Activated T-cell treated with anti-CD3 and anti-CD28 coated beads for 48 hours (primary cell): ENCODE results near the gene STRA6.

Source experiments
- DNase-seq: peaks from one replicate; pipeline ENCODE4 v3.0.0-alpha.2; 2020; ENCODE audit warnings: low read depth

Gene STRA6

DNA sequence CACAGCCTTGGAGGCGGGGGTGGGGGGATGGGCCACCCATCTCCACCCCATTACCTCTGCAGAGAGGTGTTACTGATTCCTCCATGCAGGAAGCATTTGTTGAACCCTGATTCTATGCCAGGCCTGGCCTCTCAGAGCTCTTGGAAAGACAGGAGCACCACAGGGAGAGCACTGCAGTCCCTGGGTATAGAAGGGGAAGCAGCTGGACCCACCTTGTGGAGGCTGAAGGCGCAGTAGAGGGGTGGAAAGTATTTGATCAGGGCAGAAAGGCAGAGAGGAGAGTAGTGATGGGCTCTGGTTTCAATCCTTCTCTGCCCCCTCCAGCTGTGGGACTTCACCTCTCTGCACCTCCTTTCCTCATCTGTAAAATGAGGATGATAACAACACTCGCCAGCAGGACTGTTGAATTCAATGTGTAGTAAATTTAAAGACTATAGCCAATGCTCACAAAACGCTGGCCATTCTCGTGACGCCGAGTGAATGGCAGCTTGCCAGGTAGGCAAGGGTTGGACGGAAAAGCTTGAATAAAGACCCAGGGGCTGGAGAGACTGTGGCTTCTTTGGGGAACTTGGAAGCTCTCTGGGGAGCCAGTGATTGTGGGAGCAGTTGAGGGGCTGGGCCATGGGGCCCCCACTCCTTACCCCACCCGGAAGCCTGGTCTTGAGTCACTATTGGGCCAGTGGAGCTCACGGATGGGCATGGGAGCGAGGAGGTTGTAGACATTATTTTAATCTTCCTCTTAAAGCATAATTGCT is 25.6 kb upstream of the STRA6 start:
- no peak for DNase-seq

DNA sequence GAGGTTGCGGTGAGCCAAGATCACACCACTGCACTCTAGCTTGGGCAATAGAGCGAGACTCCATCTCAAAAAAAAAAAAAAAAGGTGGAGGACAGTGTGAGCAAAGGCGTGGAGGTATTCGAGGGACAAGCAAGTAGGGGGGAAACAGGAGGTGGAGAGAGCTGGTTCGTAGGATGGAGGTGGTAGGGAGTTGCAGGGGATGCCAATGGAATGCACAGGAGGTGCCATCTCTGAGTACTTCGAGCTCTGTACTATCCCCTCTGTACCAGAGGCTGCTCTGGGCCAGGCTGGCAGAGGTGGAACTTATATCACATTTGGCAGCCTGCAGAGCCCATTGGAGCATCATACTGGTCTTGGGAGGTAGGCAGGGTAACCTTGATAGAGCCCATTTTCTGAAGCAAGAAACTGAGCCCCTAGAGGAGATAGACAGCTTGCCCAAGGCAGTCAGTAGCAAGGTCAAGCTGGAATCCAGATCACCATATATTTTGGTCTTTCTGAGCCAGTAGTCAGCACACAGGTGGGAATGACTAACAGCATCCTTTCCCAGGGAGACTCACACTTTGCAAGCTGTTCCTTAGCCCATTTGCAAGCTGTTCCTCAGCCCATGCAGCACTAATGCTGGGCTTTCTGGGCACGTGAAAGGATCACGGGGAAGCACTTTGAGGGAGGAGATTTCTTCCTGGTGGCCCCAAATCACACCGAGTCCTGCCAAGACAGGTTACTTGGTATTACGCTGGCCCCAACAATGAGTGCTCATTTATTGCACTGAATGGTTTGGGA is 24.4 kb upstream of the STRA6 start:
- no peak for DNase-seq

DNA sequence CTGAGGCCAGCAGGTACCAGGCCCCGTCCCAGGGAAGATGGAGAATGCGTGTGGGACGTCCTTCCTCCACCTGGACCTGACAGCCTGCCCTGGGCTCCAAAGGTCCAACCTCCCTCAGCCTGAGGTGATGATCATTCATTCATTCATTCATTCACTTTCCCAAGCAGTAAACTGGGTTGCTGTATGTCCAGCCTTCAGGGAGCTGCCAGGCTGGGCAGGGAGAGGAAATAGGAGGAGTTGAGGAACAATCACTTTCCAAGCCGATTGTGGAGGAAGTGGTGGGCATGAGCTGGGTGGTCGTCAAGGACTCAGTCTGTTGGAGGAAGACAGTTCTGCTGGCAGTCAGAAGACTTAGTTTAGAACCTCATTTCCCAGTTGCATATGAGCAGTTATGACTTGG is 23.3 kb upstream of the STRA6 start:
- no peak for DNase-seq

DNA sequence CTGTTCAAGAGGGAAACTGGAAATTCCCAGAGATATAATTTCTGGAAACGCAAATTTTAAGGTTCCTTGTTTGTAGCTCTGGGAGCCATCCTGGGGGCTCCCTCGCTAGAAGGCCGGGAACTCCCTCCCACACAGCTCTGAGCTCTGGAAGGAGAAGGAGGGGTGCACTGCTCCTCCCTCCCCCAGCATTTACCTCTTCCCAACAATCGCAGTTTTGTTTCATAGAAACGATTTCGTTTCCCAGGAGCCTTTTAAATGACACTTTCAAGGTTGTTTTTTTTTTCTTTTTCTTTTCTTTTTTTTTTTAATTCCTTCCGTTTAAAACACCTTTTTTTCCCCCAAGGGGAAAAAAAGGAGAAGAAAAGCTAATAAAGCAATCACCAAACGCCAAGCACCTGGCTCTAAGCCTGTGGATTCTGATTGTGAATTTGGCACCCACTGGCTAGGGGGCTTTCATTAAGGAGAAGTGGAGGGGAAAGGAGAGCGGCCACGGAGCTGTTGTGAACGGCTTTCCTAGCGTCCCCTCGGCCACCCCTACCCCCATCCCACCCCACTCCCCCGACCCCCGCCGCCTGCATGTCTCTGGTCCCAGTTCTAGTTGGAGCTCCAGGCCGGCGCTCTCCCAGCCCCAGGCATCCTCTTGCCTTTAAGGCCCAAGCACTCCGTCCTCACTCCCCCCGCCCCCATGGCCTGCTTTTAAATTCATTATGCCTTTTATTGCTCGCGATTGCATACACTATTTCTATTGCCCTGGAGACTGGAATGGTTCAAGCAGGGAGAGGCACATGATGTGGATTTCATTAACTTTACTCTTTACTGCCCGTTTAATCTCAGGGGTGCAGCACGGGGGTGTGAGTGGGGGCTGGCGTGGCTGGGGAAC is 19.9 kb upstream of the STRA6 start:
- no peak for DNase-seq

DNA sequence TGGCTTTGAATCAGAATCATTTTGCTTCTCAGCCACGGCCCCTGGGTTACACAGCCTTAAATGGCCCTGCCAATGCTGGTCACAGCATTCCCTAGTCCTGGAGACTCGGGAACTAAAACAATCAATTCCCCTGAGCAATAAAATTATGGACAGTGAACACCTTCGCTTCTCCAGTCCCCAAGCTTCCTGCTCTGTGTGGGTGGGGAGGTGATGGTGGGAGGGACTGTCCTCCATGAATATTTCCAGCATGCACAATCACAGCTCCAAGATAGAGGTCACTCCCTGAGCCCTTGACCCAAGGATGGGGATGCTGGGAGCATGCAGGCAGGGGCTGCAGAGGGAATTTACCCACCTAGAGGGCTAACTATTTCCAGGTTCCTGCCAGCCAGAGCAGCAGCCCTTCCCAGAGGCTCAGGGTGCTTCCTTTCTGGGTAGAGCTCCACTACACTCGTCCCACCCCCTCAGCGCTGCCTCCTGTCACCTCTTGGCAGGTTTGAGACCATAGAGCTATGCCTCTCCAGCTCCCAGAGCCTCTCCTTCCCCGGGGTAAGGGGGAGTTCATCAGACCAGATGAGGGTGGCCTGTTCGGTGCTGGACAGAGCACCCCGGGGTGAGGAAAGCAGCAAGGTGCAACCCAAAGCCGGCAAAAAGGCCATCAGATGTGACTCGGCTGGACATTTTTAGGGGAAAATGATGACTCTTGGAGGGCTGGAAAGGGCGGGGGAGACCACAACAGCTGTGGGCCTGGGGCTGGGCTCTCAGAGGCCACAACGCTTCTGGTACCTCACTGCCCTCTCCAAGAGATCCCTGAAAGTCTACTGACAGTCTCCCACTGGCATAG is 19.0 kb upstream of the STRA6 start:
- no peak for DNase-seq

DNA sequence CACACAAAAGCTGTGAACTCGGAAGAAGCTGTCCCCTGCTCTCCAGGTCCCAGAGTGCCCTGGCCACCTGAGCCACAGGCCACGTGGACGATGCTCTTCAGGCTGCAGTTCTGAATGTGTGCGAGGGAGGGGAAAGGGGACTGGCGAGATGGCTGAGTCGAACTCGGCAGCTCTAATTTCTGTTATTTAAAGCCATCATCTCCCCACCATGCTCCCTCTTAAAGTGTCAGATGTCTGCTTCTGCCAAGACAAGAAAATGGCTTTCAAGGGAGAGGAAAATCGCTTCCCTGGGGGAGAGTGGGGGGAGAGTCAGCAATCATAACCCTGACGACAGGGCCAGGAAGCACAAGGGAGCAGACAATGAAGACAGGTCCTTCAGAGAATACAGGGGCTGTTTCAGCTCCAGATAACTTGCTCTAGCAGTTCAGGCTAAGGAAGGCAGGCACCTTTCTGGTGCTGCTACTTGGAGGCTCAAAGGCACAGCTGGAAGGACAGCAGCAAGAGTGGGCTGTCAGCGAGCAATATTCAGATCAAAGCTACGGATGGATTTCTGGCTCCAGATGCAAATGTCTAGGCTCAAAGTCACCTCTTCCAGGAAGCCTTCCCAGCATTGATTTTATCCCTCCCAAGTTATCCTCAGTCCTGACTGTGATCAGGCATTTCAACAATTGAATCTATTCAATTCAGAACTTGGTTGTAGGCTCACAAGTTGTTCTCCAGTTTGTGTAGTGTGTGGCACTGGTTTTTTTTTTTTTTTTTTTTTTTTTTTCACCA is 18.1 kb upstream of the STRA6 start:
- no peak for DNase-seq

DNA sequence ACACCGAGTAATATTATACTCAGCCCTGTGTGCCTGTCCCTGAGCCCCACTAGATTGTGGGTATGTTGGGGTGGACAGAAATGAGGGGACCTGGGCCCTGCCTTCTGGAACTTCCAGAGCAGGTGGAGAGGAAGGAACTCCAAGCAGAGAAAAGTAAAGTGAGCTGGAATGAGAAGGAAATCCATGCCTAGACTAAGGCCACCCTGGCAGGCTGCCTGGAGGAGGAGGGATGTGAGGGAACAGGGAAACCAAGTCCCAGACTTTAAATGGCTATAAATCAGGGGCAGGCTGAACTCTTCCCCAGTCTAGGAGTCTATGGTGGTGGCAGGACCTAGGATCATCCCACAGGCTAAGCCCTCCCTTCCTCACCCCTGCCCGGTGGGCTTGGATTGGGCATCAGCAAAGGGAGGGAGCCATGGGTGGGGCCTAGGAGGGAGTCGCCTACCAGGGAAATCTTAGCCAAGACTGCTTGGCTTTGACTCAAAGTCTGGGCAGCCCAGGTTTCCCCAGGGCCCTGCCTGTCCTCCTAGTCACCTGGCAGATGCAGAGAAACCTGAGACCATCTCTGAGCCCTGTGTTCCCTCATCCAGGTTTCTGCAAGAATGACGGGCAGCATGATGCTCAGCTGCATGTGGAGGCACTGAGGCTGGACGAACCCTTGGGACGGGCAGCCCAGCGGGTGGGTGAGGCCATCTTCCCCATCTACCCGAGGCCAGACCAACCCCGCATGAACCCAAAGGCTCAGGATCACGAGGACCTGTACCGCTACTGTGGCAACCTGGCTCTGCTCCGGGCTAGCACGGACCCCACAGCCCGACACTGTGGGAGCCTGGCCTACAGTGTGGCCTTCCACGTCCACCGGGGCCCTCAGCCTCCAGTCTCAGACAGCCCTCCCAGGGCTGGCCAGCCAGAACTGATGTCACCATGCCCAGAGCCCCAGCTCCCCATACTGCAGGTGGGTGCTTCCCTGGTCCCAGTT is 15.6 kb upstream of the STRA6 start:
- DNase-seq, result no peak

DNA sequence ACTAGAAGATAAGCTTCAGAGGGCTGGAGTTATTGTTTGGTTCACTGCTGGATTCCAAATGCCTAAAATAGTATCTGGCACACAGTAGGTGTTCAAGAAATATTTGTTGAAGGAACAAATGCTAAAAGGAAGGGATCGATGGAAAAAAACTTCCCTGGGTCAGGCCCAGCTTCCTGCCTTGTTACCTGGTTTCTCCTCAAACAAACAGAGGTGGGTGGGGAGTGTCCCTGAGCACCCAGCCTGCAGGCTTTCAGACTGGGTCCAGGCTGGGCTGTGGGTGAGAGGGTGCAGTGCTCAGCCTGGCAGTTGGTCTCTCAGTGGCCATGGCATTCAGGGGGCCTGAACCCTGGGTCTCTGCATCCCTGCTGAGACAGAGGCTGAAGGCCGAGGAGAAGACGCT is 14.4 kb upstream of the STRA6 start:
- no peak for DNase-seq

DNA sequence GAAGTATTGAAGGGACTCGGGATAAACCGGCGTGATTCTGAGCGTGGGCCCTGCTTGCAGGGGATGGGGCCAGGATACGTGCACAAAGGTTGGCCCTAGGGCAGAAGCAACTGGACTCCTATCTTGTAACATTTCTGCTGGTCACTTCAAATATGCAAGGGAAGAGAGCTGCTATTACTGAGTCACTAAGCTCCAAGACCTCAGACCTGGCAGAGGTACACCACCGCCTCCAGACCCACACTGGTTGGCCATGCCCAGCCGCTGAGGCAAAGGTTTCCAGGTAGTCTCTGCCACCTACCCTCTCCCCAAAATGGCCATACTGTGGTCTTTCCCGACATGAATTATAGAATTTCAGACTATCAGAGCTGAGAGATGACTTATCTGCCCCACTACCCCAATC is 13.4 kb upstream of the STRA6 start:
- no peak for DNase-seq

DNA sequence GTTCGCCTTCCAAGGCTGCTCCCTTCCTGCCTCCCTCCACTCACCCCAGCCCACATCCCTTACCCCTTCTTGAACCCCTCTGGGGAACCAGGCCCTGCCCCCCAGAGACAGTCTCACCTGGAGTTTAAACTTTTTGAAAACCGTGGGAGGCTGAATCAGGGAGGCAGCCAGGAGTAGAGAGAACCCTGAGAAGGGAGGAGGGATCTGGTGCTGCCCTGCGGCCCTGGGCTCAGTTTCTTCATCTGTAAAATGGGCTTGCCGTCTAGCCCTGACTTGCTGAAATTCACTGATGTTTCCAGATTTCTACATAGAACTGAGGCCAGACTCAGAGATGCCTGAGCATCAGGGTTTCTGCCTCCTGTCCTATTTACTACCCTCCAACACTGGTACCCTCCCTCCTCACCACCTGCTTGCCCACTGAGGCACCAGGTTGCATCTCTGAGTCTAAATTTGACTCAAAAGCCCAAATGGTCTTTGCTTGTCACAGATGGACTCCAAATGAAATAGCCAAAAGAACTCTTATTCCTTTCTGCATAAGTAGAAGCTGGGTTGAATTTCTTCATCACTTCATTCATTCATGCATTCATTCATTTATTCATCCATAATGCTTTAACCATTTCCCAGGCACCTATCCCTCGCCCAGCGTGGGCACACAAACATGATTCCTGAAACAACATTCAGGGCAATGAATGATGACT is 11.9 kb upstream of the STRA6 start:
- DNase-seq, result no peak

DNA sequence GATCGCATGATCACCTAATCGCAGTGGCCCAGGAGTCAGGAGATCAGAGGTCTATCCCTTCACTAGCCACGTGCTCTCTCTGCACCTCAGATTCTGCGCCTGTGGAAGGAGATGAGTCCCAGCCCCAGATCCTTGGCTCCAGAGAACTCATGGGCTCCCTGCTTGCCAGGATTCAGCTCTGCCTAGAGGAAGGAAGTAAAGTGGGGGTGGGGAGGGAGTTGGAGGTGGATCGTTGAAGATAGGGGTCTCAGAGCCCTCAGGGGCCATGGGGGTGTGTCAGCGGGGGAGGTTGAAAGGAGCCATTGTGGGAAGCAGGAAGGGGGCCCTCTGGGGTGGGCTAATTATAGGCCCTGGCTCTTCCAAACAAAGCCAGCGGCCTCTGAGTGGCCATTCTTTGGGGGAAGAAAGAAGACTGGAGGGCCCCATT is 11.3 kb upstream of the STRA6 start:
- DNase-seq, result no peak

DNA sequence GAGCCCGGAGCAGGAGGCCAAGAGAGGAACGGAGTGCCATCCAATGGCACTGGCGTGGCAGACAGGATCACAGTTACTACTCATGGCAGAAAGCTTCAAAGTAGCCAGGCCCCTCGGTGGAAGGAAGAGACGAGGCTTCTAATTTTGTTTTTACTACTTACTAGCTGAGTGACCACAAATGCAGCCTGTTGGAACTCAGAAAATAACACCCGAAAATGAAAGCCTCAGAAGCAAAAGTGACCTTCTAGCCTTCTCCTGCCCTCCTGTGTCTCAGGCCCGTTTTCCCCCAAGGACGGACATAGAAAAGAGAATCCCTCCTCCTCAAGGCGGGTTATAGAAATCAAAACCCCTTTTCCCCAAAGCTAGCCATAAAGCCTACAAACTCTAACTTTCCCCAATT is 9.9 kb upstream of the STRA6 start:
- DNase-seq, result no peak

DNA sequence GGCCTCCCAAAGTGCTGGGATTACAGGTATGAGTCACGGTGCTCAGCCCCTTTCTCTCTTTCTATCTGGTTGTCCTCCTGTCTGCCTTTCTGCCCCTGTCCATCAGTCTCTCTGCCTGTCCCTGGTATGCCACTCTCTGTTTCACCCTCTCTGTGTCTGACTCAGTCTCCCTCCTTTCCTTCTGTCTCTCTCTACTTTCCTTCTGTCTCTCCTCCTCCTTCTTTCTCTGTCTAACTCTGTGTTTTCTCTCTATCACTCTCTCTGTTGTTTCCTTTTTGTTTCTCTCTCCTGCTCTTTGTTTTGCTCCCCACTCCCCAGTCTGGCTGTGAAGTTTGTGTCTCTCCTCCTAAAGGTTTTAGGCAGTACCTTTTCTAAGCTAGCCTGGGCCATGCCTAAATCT is 9.1 kb upstream of the STRA6 start:
- no peak for DNase-seq

DNA sequence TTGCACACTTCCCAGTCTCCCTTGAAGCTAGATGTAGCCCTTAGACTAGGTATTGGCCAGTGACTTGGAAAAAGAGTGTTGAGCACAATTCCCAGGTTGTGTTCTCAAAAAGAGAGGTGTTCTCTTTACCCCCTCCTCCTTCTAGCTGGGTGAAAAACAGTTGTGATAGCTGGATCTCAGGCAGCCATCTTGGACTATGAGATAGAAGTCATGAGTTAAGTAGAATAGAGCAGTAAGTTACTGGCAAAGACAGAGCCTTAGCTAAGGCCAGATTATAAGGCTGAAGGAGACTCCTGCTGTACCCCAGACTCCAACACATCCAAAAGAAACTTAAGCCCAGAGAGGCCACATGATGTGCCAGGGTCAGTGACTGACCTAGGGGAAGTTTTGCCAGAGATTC is 8.1 kb upstream of the STRA6 start:
- DNase-seq, result no peak

DNA sequence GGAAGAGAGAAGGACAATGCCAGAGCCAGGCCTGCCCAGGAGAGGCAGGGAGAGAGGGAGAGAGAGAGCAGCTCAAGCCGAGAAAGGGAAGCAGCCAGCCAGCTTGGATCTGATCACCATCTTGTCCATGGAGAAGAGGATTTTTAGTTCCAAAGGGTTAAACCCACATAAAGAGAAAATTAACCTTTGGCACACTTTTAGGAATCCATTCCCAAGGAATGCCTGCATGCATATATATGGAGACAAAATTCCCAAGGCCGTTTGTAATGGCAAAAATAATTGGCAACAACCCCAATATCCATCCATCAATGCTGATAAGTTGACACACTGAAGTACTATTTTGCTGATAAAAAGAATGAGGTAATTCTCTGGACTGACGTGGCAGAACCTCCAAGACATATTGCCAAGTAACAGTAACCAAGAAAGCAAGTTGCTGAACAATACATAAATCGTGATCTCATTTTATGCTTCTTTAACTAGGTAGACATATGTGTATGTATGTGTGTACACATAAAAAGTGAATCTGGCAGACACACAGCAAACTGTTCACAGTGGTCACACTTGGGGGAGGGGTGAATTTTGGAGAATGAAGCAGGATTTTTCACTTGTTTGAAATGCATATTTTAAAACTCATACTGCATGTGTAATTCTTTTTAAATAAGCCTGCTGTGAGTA is 7.5 kb upstream of the STRA6 start:
- no peak for DNase-seq

DNA sequence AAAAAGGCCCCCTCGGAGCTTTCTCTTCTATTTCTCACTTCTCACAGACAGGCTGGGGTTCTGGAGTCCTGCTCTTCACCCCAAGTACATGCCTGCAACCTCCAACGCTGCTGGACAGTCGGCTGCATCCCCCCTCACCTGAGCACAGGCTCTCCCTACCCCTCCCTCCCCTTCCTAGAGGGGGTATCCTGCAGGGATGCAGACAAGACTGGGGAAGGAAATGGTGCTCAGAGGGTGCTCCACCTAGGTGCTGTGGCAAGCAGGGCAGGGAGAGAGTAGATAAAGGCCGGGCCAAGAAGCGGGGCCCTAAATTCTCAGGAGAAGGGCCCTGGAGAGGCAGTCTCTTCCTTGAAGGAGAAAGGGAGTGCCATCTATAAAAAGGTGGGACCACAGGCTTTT is 7.0 kb upstream of the STRA6 start:
- DNase-seq, result no peak

DNA sequence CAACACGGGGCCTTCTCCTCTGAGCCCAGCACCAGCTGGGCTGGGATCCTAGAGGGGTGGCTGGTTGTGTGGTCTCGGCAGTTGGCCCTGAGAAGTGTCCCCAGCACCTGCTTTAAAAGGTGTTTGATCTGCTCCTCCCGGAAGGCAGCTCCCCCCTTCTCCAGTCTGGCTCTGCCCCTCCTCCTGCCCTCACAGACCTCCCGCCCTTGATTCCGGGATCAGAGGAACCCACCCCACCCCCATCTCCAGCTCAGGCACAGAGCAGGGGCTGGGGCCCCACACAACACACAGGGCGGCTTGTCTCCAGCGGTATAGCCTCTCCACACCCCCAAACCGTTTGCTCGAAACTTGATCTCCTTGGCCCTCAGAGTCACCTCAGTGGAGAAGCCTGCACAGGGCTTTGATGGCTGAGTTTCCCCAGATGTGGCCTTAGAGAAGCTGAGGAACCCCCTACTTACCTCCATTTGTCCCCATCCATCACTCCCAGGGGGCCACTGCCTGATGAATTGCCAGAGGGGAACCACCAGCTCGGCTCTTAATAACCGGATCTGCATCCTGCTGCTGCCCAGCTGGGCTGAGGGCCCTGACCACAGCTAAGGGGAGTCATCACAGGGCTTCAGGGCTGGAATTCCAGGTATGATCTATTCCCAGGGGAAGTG is 6.4 kb upstream of the STRA6 start:
- no peak for DNase-seq

DNA sequence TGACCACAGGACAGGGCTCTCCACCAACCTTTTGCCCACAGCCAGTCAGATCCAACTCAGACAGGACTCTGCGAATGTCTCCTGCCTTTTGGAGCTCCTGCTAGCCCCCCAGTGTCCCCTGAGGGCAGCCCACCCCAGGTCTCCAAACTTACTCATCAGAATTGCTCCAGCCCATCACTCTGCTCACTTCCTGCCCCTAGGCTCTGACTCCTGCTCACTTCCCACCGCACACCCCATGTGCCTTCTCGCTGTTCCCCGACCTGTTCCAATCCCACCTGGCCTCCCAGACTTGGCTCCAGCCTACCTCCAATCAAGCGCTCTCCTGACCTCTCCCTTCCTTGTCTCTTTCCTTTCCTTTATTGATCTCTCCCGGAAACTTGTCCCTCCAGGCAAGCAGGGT is 5.9 kb upstream of the STRA6 start:
- DNase-seq, result no peak
